Colonic mucosa (tissue), 4 donors: Measurements from ENCODE around the gene TTC22. TPM values are rescaled to one million over a fixed set of nuclear protein-coding genes. Genes with fewer than 3 reads are reported as not detected.
A peak's percentile ranks its signal among the peaks of the same experiment; 100 is the strongest.

ENCODE experiments used
- DNase-seq: peaks from one replicate; pipeline ENCODE4 v3.0.0-alpha.2; 2020
- H3K27ac ChIP-seq: fragments of 200-600 bp; one replicate; pipeline ENCODE4 v1.8.0; 2021
- H3K27me3 ChIP-seq: fragments of 200-600 bp; one replicate; pipeline ENCODE4 v1.8.0; 2021
- H3K36me3 ChIP-seq: fragments of 200-600 bp; one replicate; pipeline ENCODE4 v1.8.0; 2021
- H3K4me1 ChIP-seq: fragments of 200-600 bp; one replicate; pipeline ENCODE4 v1.8.0; 2021; ENCODE audit warnings: mild to moderate bottlenecking
- H3K4me3 ChIP-seq: fragments of 200-600 bp; one replicate; pipeline ENCODE4 v1.8.0; 2021
- H3K9ac ChIP-seq, 2 donors: one replicate each; pipeline ENCODE4 v1.7.0; 2013; ENCODE audit warnings: control low read depth in 2 of 2, low read depth in 2 of 2, low read length in 2 of 2
- H3K9me3 ChIP-seq: fragments of 200-600 bp; one replicate; pipeline ENCODE4 v1.8.0; 2021
- CTCF ChIP-seq: fragments of 200-600 bp; IDR thresholded peaks from one replicate; pipeline ENCODE4 v1.8.0; 2022; ENCODE audit warnings: antibody characterized with exemption, mild to moderate bottlenecking
- intact Hi-C: fragments of 100-400 bp; cut with DNase I; formaldehyde crosslinking; loops from one replicate; pipeline ENCODE4 v1.14.1; 2022
- total RNA-seq, 2 donors: library from RNA; stranded (reverse); fragmentation: NEBNext Ultra II Directional in 1 of 2; extraction: Animal tissue kit (Norgen Biotek cat#: 25700) in 1 of 2; gene quantifications; one replicate each; pipeline ENCODE4 v1.2.1, GENCODE V29; 2021
- donor health status: healthy.
- donor health status: DM: no; HTN: no; CAD: no.
- donor health status: DM: no; HTN: no; CAD: no.

Gene TTC22
- total RNA-seq, 2 donors from 2014 or later = 52.4 to 80.6 TPM

- Histone ChIP-seq H3K4me3 (no peak overlapping the region), H3K36me3 (no peaks in the 10 kb centered on the region), H3K9ac (no peak overlapping the region), H3K4me1 (peaks cover 6% of the 10 kb centered on the region), H3K27me3 (no peaks in the 10 kb centered on the region), H3K9me3 (no peaks in the 10 kb centered on the region), H3K27ac (no peak overlapping the region)
- TF ChIP-seq CTCF = no peak
- no peak for DNase-seq
- intact Hi-C loops = no loop called here
Observed at GRCh38 chr1:54772951-54773350, 28.2 kb downstream of the TTC22 start.

GRCh38 chr1:54768093-54768492 is 33.0 kb downstream of the TTC22 start:
- Histone ChIP-seq H3K4me1 (no peaks in the 10 kb centered on the region), H3K36me3 (no peaks in the 10 kb centered on the region), H3K9ac (no peak overlapping the region), H3K27me3 (no peaks in the 10 kb centered on the region), H3K27ac (no peak overlapping the region), H3K4me3 (no peak overlapping the region), H3K9me3 (no peaks in the 10 kb centered on the region)
- no peak for TF ChIP-seq CTCF
- intact Hi-C loops = no loop called here
- DNase-seq = no peak

- H3K9me3 ChIP-seq = no peaks in the 10 kb centered on the region
- intact Hi-C loops = no loop called here
- H3K4me3 ChIP-seq = no peak overlapping the region
- no peak for DNase-seq
- H3K4me1 ChIP-seq = no peaks in the 10 kb centered on the region
- H3K36me3 ChIP-seq = no peaks in the 10 kb centered on the region
- H3K27me3 ChIP-seq = no peaks in the 10 kb centered on the region
- no peak overlapping the region for H3K27ac ChIP-seq
- TF ChIP-seq CTCF = no peak
- H3K9ac ChIP-seq = no peak overlapping the region
Observed at GRCh38 chr1:54767526-54767925, 33.6 kb downstream of the TTC22 start.

GRCh38 chr1:54766726-54767125 is 34.4 kb downstream of the TTC22 start:
- no peaks in the 10 kb centered on the region for H3K9me3 ChIP-seq
- no peaks in the 10 kb centered on the region for H3K36me3 ChIP-seq
- H3K4me1 ChIP-seq = no peaks in the 10 kb centered on the region
- no peak for TF ChIP-seq CTCF
- no peaks in the 10 kb centered on the region for H3K27me3 ChIP-seq
- H3K9ac ChIP-seq = no peak overlapping the region
- DNase-seq = no peak
- H3K4me3 ChIP-seq = no peak overlapping the region
- intact Hi-C loops = no loop called here
- H3K27ac ChIP-seq = no peak overlapping the region

GRCh38 chr1:54764922-54765561 is 36.1 kb downstream of the TTC22 start:
- intact Hi-C loops = no loop called here
- TF ChIP-seq CTCF = no peak
- no peaks in the 10 kb centered on the region for H3K36me3 ChIP-seq
- H3K27ac ChIP-seq = peak overlapping the region; percentile 37
- H3K9ac ChIP-seq = peak overlapping the region in 1 of 2 donors; percentile 93
- no peak for DNase-seq
- H3K4me3 ChIP-seq = peak overlapping the region; percentile 88
- no peaks in the 10 kb centered on the region for H3K27me3 ChIP-seq
- H3K4me1 ChIP-seq = no peaks in the 10 kb centered on the region
- no peaks in the 10 kb centered on the region for H3K9me3 ChIP-seq
